SH-SY5Y (cell line): ENCODE results near the gene KCNQ1OT1.

Experiments used
- GATA2 ChIP-seq: IDR thresholded peaks from 2 replicates; pipeline ENCODE4 v1.6.1; 2011; ENCODE audit warnings: mild to moderate bottlenecking, low read depth, low read length
- GATA3 ChIP-seq: IDR thresholded peaks from 2 replicates; pipeline ENCODE4 v1.6.1; 2011; ENCODE audit warnings: low read depth, mild to moderate bottlenecking, low read length, moderate library complexity

DNA sequence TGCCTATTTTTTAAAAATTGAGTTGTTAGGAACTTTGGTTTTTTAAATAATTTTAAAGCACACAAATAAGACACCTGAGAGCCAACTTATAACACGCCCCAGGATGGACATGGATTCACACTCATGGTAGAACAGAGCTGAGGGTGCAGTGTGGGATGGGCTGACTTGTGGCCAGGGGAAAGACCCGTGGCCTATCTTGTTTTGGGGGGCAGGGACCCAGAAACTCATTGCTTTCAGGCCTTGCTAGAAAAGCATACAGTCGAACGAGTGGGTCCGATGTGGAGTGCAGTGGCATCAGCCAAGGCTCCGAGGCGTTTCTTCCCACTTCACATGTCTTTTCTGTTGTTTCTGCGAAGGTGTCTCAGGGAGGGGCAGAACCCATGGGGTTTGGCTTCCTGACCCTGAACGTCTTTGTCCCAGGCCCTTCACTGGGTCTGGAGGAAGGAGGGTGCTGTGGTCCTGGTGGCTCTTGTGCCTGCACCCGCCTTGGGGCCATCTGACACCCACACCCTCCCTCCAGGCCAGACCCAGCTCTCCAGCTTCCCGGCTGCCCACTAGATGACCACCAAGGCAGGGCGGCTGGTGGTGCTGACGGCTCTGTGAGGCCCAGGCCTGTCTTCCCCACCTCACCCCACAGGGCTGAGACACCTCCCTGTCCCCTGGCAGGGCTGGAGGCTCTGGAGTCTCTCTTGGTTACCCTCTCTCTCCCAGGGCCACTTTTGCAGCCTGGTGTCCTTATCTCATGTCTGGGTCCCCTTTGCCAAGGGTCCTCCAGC lies 134.2 kb downstream of the KCNQ1OT1 start:
- TF ChIP-seq GATA2 (no peak), GATA3 (no peak)
